Loucy (cell line): ENCODE results near the gene PCLO.

Experiments
- EZH2phosphoT487 ChIP-seq: fragments of 200-600 bp; IDR thresholded peaks from 2 replicates; pipeline ENCODE4 v1.6.1; 2018; ENCODE audit warnings: antibody characterized with exemption, mild to moderate bottlenecking, moderate library complexity, borderline replicate concordance
- TF ChIP-seq, protein P1 (sequence below): fragments of 200-600 bp; sonication (generic); conservative IDR thresholded peaks from 2 replicates; pipeline ENCODE4 v1.5.1; 2014; ENCODE audit warnings: mild to moderate bottlenecking, antibody characterized with exemption, low read length

DNA sequence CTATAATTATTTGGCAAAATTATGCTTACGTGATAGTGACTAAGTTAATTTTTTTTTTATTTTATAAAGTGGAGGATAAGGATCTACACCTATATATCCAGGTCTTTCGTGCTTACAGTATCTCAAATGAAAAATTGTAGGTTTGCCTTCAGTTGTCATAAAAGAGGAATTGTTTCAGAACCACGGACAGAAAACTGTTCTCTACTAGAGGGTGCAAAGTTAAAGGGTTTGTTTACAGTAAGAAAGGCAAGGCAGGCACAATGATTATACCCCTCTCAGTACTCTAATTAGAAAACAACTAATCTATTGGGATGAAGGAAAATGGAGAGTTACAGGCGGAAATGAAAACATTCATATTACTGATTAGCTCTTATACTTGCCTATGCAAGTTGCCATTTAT lies 1.5 kb downstream of the PCLO start:
- TF ChIP-seq, protein P1, sequence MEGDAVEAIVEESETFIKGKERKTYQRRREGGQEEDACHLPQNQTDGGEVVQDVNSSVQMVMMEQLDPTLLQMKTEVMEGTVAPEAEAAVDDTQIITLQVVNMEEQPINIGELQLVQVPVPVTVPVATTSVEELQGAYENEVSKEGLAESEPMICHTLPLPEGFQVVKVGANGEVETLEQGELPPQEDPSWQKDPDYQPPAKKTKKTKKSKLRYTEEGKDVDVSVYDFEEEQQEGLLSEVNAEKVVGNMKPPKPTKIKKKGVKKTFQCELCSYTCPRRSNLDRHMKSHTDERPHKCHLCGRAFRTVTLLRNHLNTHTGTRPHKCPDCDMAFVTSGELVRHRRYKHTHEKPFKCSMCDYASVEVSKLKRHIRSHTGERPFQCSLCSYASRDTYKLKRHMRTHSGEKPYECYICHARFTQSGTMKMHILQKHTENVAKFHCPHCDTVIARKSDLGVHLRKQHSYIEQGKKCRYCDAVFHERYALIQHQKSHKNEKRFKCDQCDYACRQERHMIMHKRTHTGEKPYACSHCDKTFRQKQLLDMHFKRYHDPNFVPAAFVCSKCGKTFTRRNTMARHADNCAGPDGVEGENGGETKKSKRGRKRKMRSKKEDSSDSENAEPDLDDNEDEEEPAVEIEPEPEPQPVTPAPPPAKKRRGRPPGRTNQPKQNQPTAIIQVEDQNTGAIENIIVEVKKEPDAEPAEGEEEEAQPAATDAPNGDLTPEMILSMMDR, result no peak
- no peak for TF ChIP-seq EZH2phosphoT487
